IPS-18c (cell line): ENCODE results near the gene EFNB1.

Experiments used
- H3K4me3 ChIP-seq: 2 replicates; pipeline ENCODE4 v1.7.0; 2013; ENCODE audit warnings: low read depth, mild to moderate bottlenecking, low read length, moderate library complexity; ENCODE audit not compliant: insufficient read depth
- H3K9me3 ChIP-seq: one replicate; pipeline ENCODE4 v1.6.1; 2013; ENCODE audit warnings: mild to moderate bottlenecking, low read length, moderate library complexity; ENCODE audit not compliant: control insufficient read depth, insufficient read depth

EFNB1 gene

GRCh38 chrX:68824565-68825125 is 4.2 kb upstream of the EFNB1 start:
- Histone ChIP-seq H3K4me3 (no peak overlapping the region), H3K9me3 (peaks cover 8% of the 10 kb centered on the region)

- H3K4me3 ChIP-seq: no peak overlapping the region
- H3K9me3 ChIP-seq: peaks cover 16% of the 10 kb centered on the region
These were observed 2.5 kb upstream of the EFNB1 start for GRCh38 chrX:68826113-68826980.

GRCh38 chrX:68827256-68827655 is 1.6 kb upstream of the EFNB1 start:
- Histone ChIP-seq H3K4me3 (no peak overlapping the region; the same call in 1 of the 2 replicates), H3K9me3 (peaks cover 16% of the 10 kb centered on the region)

GRCh38 chrX:68827848-68828624 is 785 bp upstream of the EFNB1 start:
- Histone ChIP-seq H3K9me3 (peaks cover 18% of the 10 kb centered on the region), H3K4me3 (peak overlapping the region; percentile 40)

GRCh38 chrX:68829582-68830418 is 979 bp downstream of the EFNB1 start:
- Histone ChIP-seq H3K4me3 (peak overlapping the region; percentile 58), H3K9me3 (peaks cover 12% of the 10 kb centered on the region)

GRCh38 chrX:68830419-68831404 is 1.9 kb downstream of the EFNB1 start:
- H3K9me3 ChIP-seq: peaks cover 12% of the 10 kb centered on the region
- peak overlapping the region; percentile 58 for H3K4me3 ChIP-seq

GRCh38 chrX:68831405-68832100 is 2.7 kb downstream of the EFNB1 start:
- peak overlapping the region; percentile 38 for H3K4me3 ChIP-seq

GRCh38 chrX:68832101-68832416 is 3.2 kb downstream of the EFNB1 start:
- Histone ChIP-seq H3K4me3 (peak overlapping the region; percentile 32), H3K9me3 (peaks cover 10% of the 10 kb centered on the region)

More at GRCh38 chrX:68831405-68832100, 2.7 kb downstream of the EFNB1 start:
- peaks cover 11% of the 10 kb centered on the region for H3K9me3 ChIP-seq

GRCh38 chrX:68832516-68833447 is 4.0 kb downstream of the EFNB1 start:
- peak overlapping the region; percentile 32 for H3K4me3 ChIP-seq
- peaks cover 10% of the 10 kb centered on the region for H3K9me3 ChIP-seq

- Histone ChIP-seq H3K9me3 (peaks cover 12% of the 10 kb centered on the region), H3K4me3 (peak overlapping the region; percentile 9; the same call in 1 of the 2 replicates)
These were observed 4.6 kb downstream of the EFNB1 start for GRCh38 chrX:68833448-68833805.

- 0 out of 2 replicates have a peak overlapping the region, but pooled peaks have one; percentile 4 for H3K4me3 ChIP-seq
- peaks cover 15% of the 10 kb centered on the region for H3K9me3 ChIP-seq
These were observed 5.1 kb downstream of the EFNB1 start for GRCh38 chrX:68833855-68834331.

- Histone ChIP-seq H3K4me3 (0 out of 2 replicates have a peak overlapping the region, but pooled peaks have one; percentile 4), H3K9me3 (peaks cover 15% of the 10 kb centered on the region)
These were observed 5.7 kb downstream of the EFNB1 start for GRCh38 chrX:68834371-68835103.

GRCh38 chrX:68835104-68835442 is 6.3 kb downstream of the EFNB1 start:
- Histone ChIP-seq H3K9me3 (peaks cover 13% of the 10 kb centered on the region), H3K4me3 (no peak overlapping the region)

- Histone ChIP-seq H3K9me3 (peaks cover 9% of the 10 kb centered on the region), H3K4me3 (no peak overlapping the region)
These were observed 6.6 kb downstream of the EFNB1 start for GRCh38 chrX:68835468-68835867.
